ENCODE measurements around the gene TP73.
A peak's percentile ranks its signal among the peaks of the same experiment; 100 is the strongest.

Gene TP73

DNA sequence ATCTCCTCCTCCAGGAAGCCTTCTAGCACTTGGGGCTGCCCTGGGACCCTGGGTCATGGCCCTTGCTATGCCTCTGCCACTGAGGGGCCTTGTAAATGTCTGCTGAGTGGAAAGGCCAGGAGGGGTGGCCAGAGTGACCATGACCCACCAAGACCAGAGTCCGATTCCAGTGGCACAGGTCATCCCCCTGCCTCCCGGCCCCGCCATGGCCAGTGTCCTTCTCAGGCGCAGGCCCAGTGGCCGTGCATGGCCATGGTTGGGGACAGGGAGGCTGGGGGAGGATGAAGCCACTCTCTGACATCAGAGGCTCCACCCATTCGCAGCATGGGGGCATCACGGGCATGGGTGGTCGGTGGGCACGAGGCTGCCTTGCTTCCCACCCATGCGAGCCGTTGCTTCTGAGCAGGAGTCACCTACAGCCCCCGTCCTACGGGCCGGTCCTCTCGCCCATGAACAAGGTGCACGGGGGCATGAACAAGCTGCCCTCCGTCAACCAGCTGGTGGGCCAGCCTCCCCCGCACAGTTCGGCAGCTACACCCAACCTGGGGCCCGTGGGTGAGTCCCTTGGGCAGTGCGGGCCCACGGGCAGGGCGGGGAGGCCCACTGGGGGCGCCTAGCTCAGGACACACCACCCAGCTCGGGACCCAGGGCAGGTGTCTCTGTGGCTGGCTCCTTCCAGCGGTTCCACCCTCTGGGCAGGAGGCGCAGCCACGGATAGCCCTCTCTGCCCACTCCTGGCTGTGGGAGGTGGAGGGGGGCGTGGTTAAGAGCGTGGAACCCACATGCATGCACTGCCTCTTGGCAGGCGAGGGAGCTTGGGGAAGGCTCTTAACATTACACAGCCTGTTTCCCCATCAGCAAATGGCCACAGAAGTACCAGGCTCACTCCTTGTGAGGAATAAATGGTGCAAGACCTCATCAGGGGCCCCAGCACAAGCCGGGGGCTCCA is 77.6 kb downstream of the TP73 start:
- no peak for DNase-seq (ENCODE audit: low spot score)

GRCh38 chr1:3730543-3731247 is 78.4 kb downstream of the TP73 start:
- DNase-seq (ENCODE audit: low spot score), result no peak

DNA sequence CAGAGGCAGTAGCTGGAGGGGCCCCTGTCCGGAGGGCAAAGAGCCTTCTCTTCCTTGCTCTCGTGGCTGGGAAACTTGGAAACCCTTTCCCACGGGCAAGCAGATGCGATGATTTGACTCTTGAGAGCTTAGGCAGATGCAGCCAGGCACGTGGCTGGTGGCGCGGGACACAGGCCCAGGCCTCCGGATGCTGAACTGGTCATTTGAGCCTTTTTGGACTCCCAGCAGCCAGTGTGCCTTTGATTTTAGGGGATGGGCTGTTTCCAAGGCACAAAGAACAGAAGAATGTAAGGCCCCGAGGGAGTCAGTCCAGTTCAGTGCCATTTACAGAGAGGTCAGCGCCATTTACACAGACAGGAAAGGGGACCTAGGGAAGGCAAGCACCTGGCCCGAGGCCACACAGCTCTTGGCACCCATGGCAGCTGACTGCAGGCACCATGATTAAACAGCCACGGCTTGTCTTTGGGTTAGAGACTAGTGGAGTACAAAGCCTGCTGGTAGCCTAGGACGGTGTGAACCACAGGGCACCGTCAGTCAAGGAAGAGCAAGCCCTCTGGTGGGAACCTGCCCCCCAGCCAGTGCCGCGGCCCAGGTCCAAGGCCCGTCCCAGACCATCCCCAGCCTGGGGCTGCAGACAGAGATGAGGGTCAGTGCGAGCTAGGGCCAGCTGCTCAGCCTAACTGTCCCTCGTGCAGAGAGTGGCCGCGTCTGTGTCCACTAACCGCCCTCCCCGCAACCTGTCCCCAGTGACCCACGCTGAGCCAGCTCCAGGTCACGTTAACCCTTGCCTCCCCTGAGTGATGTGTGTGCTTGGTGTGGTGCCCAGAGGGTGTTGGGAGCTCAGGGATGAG is 79.5 kb downstream of the TP73 start:
- no peak for DNase-seq (ENCODE audit: low spot score)

GRCh38 chr1:3732434-3733093 is 80.2 kb downstream of the TP73 start:
- DNase-seq (ENCODE audit: low spot score), result peak; percentile 24

- no peak for DNase-seq (ENCODE audit: low spot score)
These were observed 81.0 kb downstream of the TP73 start for GRCh38 chr1:3733094-3733882.

GRCh38 chr1:3733883-3734589 is 81.7 kb downstream of the TP73 start:
- DNase-seq (ENCODE audit: low spot score), result no peak

GRCh38 chr1:3734602-3735001 is 82.3 kb downstream of the TP73 start:
- DNase-seq (ENCODE audit: low spot score), result no peak

GRCh38 chr1:3735027-3735681 is 82.8 kb downstream of the TP73 start:
- DNase-seq (ENCODE audit: low spot score), result no peak

- DNase-seq (ENCODE audit: low spot score), result no peak
These were observed 83.4 kb downstream of the TP73 start for GRCh38 chr1:3735688-3736087.

DNA sequence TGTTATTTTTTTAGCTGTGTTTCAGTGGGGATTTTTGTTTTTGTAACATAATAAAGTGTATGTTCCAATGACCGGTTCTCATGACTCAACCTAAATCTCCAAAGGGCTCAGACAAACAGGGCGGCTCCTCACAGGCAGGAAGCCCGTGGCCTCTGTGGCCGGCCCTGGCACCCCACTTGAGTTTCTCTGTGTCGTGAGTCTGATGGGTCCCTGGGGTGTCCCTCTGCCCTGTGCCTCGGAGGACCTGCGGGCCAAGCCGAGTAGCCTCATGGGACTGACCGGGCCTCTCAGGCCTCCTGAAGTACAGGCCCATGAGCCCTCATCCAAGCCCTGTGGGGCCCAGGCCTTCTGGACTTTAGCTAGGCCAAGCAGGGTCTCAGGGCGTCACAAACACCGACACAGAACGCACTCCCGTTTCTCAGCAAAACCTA is 83.8 kb downstream of the TP73 start:
- no peak for DNase-seq (ENCODE audit: low spot score)

DNA sequence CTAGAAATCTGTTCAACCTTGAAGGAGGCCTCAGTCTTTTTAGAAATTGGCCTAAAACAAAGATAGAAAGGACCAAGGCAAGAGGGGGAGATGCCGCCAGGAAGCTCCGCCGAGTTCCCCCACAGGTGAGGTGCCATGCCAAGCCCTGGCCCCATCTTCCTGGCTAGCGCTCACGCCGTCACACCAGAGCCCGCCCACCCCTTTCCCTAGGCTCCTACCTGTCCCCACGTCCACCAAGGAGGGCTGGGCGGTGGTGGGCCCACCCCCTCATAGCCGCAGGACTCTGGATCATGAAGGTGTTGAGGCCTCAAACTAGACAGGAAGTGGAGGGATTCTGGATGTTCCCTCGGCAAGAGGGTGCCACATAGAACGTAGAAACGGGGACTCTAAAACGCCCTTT is 84.4 kb downstream of the TP73 start:
- DNase-seq (ENCODE audit: low spot score), result no peak

DNA sequence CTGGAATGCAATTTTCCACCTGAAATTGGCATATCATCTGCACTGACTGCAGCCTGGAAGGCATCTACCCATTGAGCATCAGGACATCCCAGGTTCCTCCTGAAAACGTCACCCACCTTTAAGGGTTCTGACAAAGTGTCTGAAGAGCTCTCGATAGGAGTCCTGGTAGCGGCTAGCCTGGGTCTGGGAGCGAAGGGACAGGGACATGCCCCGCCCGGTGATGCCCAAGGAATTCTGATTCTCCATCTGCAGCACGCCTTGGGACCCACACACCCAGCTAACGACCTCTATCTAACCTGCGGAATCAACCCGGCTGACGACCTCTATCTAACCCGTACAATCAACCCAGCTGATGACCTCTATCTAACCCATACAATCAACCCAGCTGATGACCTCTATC is 86.6 kb downstream of the TP73 start:
- no peak for DNase-seq (ENCODE audit: low spot score)

- no peak for DNase-seq (ENCODE audit: low spot score)
These were observed 87.7 kb downstream of the TP73 start for GRCh38 chr1:3740042-3740441.

- DNase-seq (ENCODE audit: low spot score), result no peak
These were observed 88.4 kb downstream of the TP73 start for GRCh38 chr1:3740752-3741151.

DNA sequence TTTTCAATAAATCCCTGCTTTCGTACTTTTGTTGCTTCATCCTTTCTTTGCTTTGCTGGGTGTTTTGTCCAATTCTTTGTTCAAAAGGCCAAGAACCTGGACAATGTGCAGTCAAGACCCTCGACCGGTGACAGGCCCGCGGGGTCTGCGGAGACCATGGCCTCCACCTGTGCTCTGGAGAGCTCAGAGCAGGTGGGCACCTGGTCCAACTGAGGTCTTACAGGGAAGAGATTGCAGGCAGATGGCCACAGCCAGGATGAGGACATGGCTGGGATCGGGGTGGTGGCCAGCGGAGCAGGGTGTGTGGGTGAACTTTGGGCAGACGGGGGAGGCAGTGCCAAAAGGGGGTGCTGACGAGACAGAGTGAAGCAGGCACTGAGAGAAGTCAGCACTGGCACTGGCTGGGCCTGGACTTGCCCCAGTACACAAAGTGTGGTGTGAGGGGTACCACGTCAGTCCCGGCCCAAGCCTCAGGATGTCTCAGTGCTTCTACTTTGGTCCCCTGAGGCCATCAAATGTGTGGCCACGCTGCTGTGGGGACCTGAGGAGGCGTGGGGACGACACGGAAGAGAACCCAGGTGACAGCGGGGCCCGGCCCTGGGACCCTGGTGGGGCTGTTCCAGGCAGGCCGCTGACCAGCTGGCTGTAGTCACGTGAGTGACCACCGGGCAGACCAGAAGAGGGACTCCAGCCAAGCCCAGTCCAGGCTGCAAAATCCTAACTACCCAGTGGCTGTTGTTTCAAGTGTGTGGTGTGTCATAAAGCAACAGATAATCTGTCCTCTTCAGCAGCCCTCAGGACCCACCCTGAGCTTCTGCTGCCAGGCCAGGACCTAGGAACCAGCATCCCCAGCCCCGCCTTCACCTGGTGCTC is 89.5 kb downstream of the TP73 start:
- DNase-seq (ENCODE audit: low spot score), result no peak

DNA sequence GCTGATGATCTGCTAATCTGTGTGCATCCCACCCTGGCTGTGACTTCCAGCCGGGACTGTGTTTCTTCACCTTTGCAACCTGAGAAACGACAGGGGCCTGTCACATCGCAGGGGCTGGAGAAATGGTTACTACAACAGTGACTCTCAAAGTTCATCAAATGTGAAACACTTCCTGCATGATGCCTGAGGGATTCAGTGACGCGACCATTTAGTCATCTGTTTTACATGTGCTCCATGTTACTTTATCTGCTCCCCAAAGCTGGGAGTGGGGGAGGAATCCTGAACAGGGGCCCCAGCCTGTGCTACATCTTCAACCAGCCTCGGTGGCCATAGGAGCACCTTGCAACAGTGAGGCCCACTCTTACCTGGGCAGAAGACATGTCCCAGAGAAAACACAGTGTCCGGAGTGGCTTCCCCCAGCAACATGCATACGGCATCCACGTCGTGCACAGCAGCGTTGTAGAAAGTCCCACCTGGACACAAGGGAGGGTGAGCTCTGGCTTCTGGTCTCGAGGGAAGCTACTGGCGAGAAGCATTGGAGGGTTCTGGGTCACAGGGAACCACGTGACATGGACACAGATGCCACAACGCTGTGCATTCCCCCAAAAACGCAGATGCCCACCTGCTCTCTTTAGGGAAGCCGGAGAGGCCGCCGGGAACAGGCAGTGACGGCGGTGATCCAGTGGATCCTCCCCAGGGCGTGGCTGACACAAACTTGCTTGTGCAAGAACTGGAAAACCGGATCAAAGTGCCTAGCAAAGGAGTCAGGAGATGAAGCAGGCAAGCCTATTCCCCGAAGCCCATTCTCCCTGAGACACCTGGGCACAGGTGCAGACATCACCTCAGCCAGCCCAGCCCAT is 90.4 kb downstream of the TP73 start:
- DNase-seq (ENCODE audit: low spot score), result no peak

DNA sequence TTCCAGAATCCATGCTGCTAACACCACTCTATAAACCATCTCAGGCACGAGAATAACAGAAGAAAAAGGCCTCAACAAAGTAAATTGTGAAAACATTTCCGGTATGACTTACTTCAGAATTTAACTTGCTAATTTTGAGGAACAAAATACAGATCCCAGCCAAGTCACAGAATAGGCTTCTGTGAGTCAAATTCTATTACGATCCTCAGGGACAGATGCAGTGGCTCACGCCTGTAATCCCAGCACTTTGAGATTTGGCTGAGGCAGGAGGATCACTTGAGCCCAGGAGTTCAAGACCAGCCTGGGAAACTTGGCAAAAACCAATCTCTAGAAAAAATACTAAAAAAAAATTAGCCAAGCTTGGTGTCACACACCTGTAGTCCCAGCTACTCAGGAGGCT is 91.1 kb downstream of the TP73 start:
- no peak for DNase-seq (ENCODE audit: low spot score)

GRCh38 chr1:3743826-3744225 is 91.5 kb downstream of the TP73 start:
- DNase-seq (ENCODE audit: low spot score), result no peak
